C1 segment of cervical spinal cord (tissue), 14 donors: ENCODE results near the gene RABGAP1L.
A peak's percentile ranks its signal among the peaks of the same experiment; 100 is the strongest.

Experiments used
- DNase-seq, 14 donors: peaks; one replicate each; lab custom pipeline; 2025; lab: John Stamatoyannopoulos, UW

The RABGAP1L gene

GRCh38 chr1:174956976-174957375, 797.7 kb downstream of the RABGAP1L start:
- no peak for DNase-seq

GRCh38 chr1:174957829-174958228, 798.5 kb downstream of the RABGAP1L start:
- DNase-seq = no peak

- peak in 1 of 14 donors; percentile 48 for DNase-seq
Measured at GRCh38 chr1:174958396-174958795, 799.1 kb downstream of the RABGAP1L start.

- DNase-seq = no peak
Measured at GRCh38 chr1:174960362-174960761, 801.0 kb downstream of the RABGAP1L start.

- DNase-seq = no peak
Measured at GRCh38 chr1:174963529-174964125, 804.3 kb downstream of the RABGAP1L start.

GRCh38 chr1:174964261-174964971, 805.1 kb downstream of the RABGAP1L start:
- DNase-seq = no peak

- peak in 1 of 14 donors; percentile 34 for DNase-seq
Measured at GRCh38 chr1:174964972-174965361, 805.6 kb downstream of the RABGAP1L start.

GRCh38 chr1:174965362-174966007, 806.2 kb downstream of the RABGAP1L start:
- peak in 6 of 14 donors; percentile 1 to 52 (median 28) for DNase-seq

- no peak for DNase-seq
Measured at GRCh38 chr1:174966008-174966572, 806.8 kb downstream of the RABGAP1L start.

- DNase-seq = no peak
Measured at GRCh38 chr1:174967845-174968705, 808.8 kb downstream of the RABGAP1L start.

- no peak for DNase-seq
Measured at GRCh38 chr1:174968750-174969244, 809.5 kb downstream of the RABGAP1L start.

- DNase-seq = no peak
Measured at GRCh38 chr1:174969977-174970376, 810.7 kb downstream of the RABGAP1L start.

GRCh38 chr1:174971466-174971865, 812.1 kb downstream of the RABGAP1L start:
- no peak for DNase-seq

- no peak for DNase-seq
Measured at GRCh38 chr1:174971902-174972301, 812.6 kb downstream of the RABGAP1L start.

- peak in 2 of 14 donors; percentile 29 to 96 for DNase-seq
Measured at GRCh38 chr1:174974711-174975119, 815.4 kb downstream of the RABGAP1L start.

GRCh38 chr1:174975764-174976163, 816.4 kb downstream of the RABGAP1L start:
- DNase-seq = peak in 1 of 14 donors; percentile 18

- DNase-seq = no peak
Measured at GRCh38 chr1:174976436-174977108, 817.3 kb downstream of the RABGAP1L start.

- DNase-seq = peak in 1 of 14 donors; percentile 21
Measured at GRCh38 chr1:174982971-174983689, 823.8 kb downstream of the RABGAP1L start.

- DNase-seq = no peak
Measured at GRCh38 chr1:174984952-174985351, 825.6 kb downstream of the RABGAP1L start.

- no peak for DNase-seq
Measured at GRCh38 chr1:174988539-174988938, 829.2 kb downstream of the RABGAP1L start.
